HEK293T (cell line): ENCODE data around the gene LIPC.

Source experiments
- CTBP1 ChIP-seq: fragments of 450-650 bp; IDR thresholded peaks from 2 replicates; pipeline ENCODE4 v1.6.1; 2016; ENCODE audit warnings: borderline replicate concordance
- FOXA1 ChIP-seq: fragments of 450-650 bp; IDR thresholded peaks from 2 replicates; pipeline ENCODE4 v1.6.1; 2016; ENCODE audit warnings: mild to moderate bottlenecking
- FOXK2 ChIP-seq: fragments of 450-650 bp; IDR thresholded peaks from 2 replicates; pipeline ENCODE4 v1.6.1; 2016; ENCODE audit warnings: mild to moderate bottlenecking
- FOXM1 ChIP-seq: fragments of 450-650 bp; IDR thresholded peaks from 2 replicates; pipeline ENCODE4 v1.6.1; 2017; ENCODE audit warnings: mild to moderate bottlenecking, borderline replicate concordance
- SP1 ChIP-seq: fragments of 450-650 bp; IDR thresholded peaks from 2 replicates; pipeline ENCODE4 v1.6.1; 2017
- SUZ12 ChIP-seq: fragments of 450-650 bp; IDR thresholded peaks from 2 replicates; pipeline ENCODE4 v1.6.1; 2016; ENCODE audit warnings: mild to moderate bottlenecking
- TARDBP ChIP-seq: fragments of 450-650 bp; IDR thresholded peaks from 2 replicates; pipeline ENCODE4 v1.6.1; 2016
- TF ChIP-seq, protein P1 (sequence below): fragments of 450-650 bp; IDR thresholded peaks from 2 replicates; pipeline ENCODE4 v1.6.1; 2016

GRCh38 chr15:58413253-58413652 lies 18.5 kb upstream of the LIPC start:
- TF ChIP-seq FOXA1 (no peak), CTBP1 (no peak), FOXM1 (no peak), SUZ12 (no peak), FOXK2 (no peak), TARDBP (no peak), SP1 (no peak)
- TF ChIP-seq, protein P1, sequence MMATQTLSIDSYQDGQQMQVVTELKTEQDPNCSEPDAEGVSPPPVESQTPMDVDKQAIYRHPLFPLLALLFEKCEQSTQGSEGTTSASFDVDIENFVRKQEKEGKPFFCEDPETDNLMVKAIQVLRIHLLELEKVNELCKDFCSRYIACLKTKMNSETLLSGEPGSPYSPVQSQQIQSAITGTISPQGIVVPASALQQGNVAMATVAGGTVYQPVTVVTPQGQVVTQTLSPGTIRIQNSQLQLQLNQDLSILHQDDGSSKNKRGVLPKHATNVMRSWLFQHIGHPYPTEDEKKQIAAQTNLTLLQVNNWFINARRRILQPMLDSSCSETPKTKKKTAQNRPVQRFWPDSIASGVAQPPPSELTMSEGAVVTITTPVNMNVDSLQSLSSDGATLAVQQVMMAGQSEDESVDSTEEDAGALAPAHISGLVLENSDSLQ, result no peak
